HCT116 (cell line): ENCODE results near the gene KAT6B. TPM values are rescaled to one million over a fixed set of nuclear protein-coding genes. Genes with fewer than 3 reads are reported as not detected.

Source experiments
- ATAC-seq: fragments of 200-7000 bp; cut with Tn5 transposase; 2 replicates; pipeline ENCODE4 v1.9.1; 2020; ENCODE audit warnings: mild to moderate bottlenecking, moderate library complexity
- BruUV-seq: library from RNA; stranded (reverse); fragments of 400-500 nt; replicated peaks from 2 replicates; lab custom pipeline; 2021; lab: Mats Ljungman, UMichigan
- CTCF ChIA-PET: fragments of 300-600 bp; sonication (Branson Sonifier 250); formaldehyde crosslinking; loops from one replicate; lab custom pipeline; 2021; ENCODE audit warnings: antibody characterized with exemption; lab: Charles Lee
- POLR2A ChIA-PET: fragments of 300-600, 350-600 bp; sonication (Branson Sonifier 250); formaldehyde crosslinking; loops from one replicate; lab custom pipeline; 2021; ENCODE audit warnings: antibody characterized with exemption; lab: Charles Lee
- RAD21 ChIA-PET, 2 experiments: fragments of 300-600 bp; sonication (Branson Sonifier 250); formaldehyde crosslinking; loops; one replicate each; lab custom pipeline; 2023; ENCODE audit warnings: low total read pairs in 2 of 2; ENCODE audit not compliant: uncharacterized antibody in 2 of 2, unreplicated experiment in 2 of 2, low non-redundant PET in 1 of 2; lab: Charles Lee
- DNase-seq: peaks from one replicate; pipeline ENCODE4 v3.0.0-alpha.2; 2010; ENCODE audit warnings: low read depth, low spot score
- H2AFZ ChIP-seq: fragments of 200-600 bp; shearing (Covaris generic), sonication (generic); 2 replicates; pipeline ENCODE4 v1.6.1; 2017; ENCODE audit warnings: low read depth, mixed run types, mixed read lengths, antibody characterized with exemption, low read length; ENCODE audit not compliant: poor library complexity, severe bottlenecking
- H3K27ac ChIP-seq: 2 replicates; pipeline ENCODE4 v1.5.1; 2012; ENCODE audit warnings: low read depth, low read length
- H3K27me3 ChIP-seq: fragments of 200-600 bp; sonication (generic); 2 replicates; pipeline ENCODE4 v1.6.1; 2016; ENCODE audit warnings: mixed run types, low read length, mixed read lengths; ENCODE audit not compliant: insufficient read depth
- H3K36me3 ChIP-seq, 2 experiments: fragments of 200-500 bp in 1 of 2; fragments of 200-600 bp in 1 of 2; sonication (Bioruptor generic) in 1 of 2; sonication (generic) in 1 of 2; 2 replicates each; pipeline versions ENCODE4 v1.5.1 to v1.6.1; 2014 to 2016; ENCODE audit warnings: low read length in 2 of 2, inconsistent platforms in 1 of 2, mixed read lengths in 1 of 2, mixed run types in 1 of 2; ENCODE audit not compliant: insufficient read depth in 2 of 2, control insufficient read depth in 1 of 2
- H3K4me1 ChIP-seq, 2 experiments: fragments of 200-600 bp in 1 of 2; sonication (generic) in 1 of 2; 2 replicates each; pipeline versions ENCODE4 v1.5.1 to v1.6.1; 2012 to 2017; ENCODE audit warnings: low read length in 2 of 2, inconsistent platforms in 1 of 2, mild to moderate bottlenecking in 1 of 2, mixed read lengths in 1 of 2, mixed run types in 1 of 2, moderate library complexity in 1 of 2; ENCODE audit not compliant: insufficient read depth in 2 of 2, control insufficient read depth in 1 of 2
- H3K4me2 ChIP-seq: fragments of 200-600 bp; sonication (generic); 2 replicates; pipeline ENCODE4 v1.6.1; 2017; ENCODE audit warnings: mixed run types, low read length, mixed read lengths
- H3K4me3 ChIP-seq, 2 experiments: fragments of 200-600 bp in 1 of 2; sonication (generic) in 1 of 2; replicated peaks in 1 of 2; 2 replicates each; pipeline ENCODE4 v1.5.1; 2011 to 2016; ENCODE audit warnings: low read length in 2 of 2, control low read depth in 1 of 2, low read depth in 1 of 2, mild to moderate bottlenecking in 1 of 2, mixed read lengths in 1 of 2, mixed run types in 1 of 2
- H3K79me2 ChIP-seq: fragments of 200-600 bp; sonication (generic); 2 replicates; pipeline ENCODE4 v1.6.1; 2017; ENCODE audit warnings: mild to moderate bottlenecking, mixed run types, low read length, moderate library complexity, mixed read lengths; ENCODE audit not compliant: insufficient read depth
- H3K9ac ChIP-seq: fragments of 200-600 bp; sonication (generic); 2 replicates; pipeline ENCODE4 v1.6.1; 2016; ENCODE audit warnings: low read length, mixed read lengths
- H3K9me2 ChIP-seq: fragments of 200-600 bp; sonication (generic), shearing (Covaris generic); 2 replicates; pipeline ENCODE4 v1.6.1; 2017; ENCODE audit warnings: mixed run types, mild to moderate bottlenecking, moderate library complexity; ENCODE audit not compliant: insufficient read depth
- H3K9me3 ChIP-seq, 2 experiments: fragments of 200-500 bp in 1 of 2; fragments of 200-600 bp in 1 of 2; sonication (Bioruptor generic) in 1 of 2; sonication (generic) in 1 of 2; 2 replicates each; pipeline ENCODE4 v1.6.1; 2014 to 2017; ENCODE audit warnings: low read length in 2 of 2, mixed read lengths in 2 of 2, inconsistent platforms in 1 of 2, low read depth in 1 of 2, mild to moderate bottlenecking in 1 of 2, mixed run types in 1 of 2, moderate library complexity in 1 of 2; ENCODE audit not compliant: control insufficient read depth in 1 of 2, insufficient read depth in 1 of 2
- H4K20me1 ChIP-seq: fragments of 200-600 bp; sonication (generic), shearing (Covaris generic); 2 replicates; pipeline ENCODE4 v1.6.1; 2017; ENCODE audit warnings: mixed run types, mild to moderate bottlenecking, moderate library complexity; ENCODE audit not compliant: insufficient read depth
- CBX3 ChIP-seq: IDR thresholded peaks from 2 replicates; pipeline ENCODE4 v1.6.1; 2012; ENCODE audit warnings: low read depth
- EZH2 ChIP-seq: fragments of 200-600 bp; sonication (generic); IDR thresholded peaks from 2 replicates; pipeline ENCODE4 v1.6.1; 2017; ENCODE audit warnings: antibody characterized with exemption, mixed run types
- EZH2phosphoT487 ChIP-seq: fragments of 200-600 bp; IDR thresholded peaks from 2 replicates; pipeline ENCODE4 v1.6.1; 2018; ENCODE audit warnings: antibody characterized with exemption, borderline replicate concordance
- FOSL1 ChIP-seq: IDR thresholded peaks from 2 replicates; pipeline ENCODE4 v1.6.1; 2012; ENCODE audit warnings: low read depth
- JUND ChIP-seq: IDR thresholded peaks from 2 replicates; pipeline ENCODE4 v1.6.1; 2012
- MAX ChIP-seq: IDR thresholded peaks from 2 replicates; pipeline ENCODE4 v1.6.1; 2012
- SRF ChIP-seq: IDR thresholded peaks from 2 replicates; pipeline ENCODE4 v1.6.1; 2012; ENCODE audit warnings: low read depth
- TCF7L2 ChIP-seq: IDR thresholded peaks from 2 replicates; pipeline ENCODE4 v1.7.0; 2011; ENCODE audit warnings: borderline replicate concordance, inconsistent platforms; ENCODE audit not compliant: insufficient read depth, insufficient read length; ENCODE audit errors: extremely low read depth
- ZBTB33 ChIP-seq: IDR thresholded peaks from 2 replicates; pipeline ENCODE4 v1.6.1; 2011; ENCODE audit warnings: mild to moderate bottlenecking, low read length, moderate library complexity; ENCODE audit not compliant: insufficient replicate concordance; ENCODE audit errors: extremely low read depth
- ZNF274 ChIP-seq: fragments of 200-500 bp; sonication (Bioruptor generic); IDR thresholded peaks from 2 replicates; pipeline ENCODE4 v1.6.1; 2014; ENCODE audit warnings: mild to moderate bottlenecking, low read depth, low read length, inconsistent platforms
- intact Hi-C: fragments of 100-400 bp; cut with micrococcal nuclease; formaldehyde crosslinking; loops from 2 replicates; pipeline ENCODE4 v1.10.0; 2022
- total RNA-seq: library from RNA; stranded (reverse); gene quantifications from one replicate; pipeline ENCODE4 v1.2.1, GENCODE V29; 2021; ENCODE audit not compliant: unreplicated experiment
- TF ChIP-seq, protein P1 (sequence below): IDR thresholded peaks from 2 replicates; pipeline ENCODE4 v1.6.1; 2012; ENCODE audit warnings: low read depth
- TF ChIP-seq, protein P2 (sequence below), 3 experiments: fragments of 200-600 bp in 1 of 3; sonication (generic) in 1 of 3; IDR thresholded peaks in 2 of 3; conservative IDR thresholded peaks in 1 of 3; 2 replicates each; pipeline ENCODE4 v1.5.1; 2012 to 2017; ENCODE audit warnings: low read depth in 2 of 3, low read length in 2 of 3, antibody characterized with exemption in 1 of 3, borderline replicate concordance in 1 of 3, control low read depth in 1 of 3, mild to moderate bottlenecking in 1 of 3, mixed read lengths in 1 of 3, mixed run types in 1 of 3, moderate library complexity in 1 of 3; ENCODE audit not compliant: insufficient read depth in 1 of 3

KAT6B gene
- total RNA-seq, 1 experiment from 2014 or later = 17.8 TPM

- TF ChIP-seq, protein P1, sequence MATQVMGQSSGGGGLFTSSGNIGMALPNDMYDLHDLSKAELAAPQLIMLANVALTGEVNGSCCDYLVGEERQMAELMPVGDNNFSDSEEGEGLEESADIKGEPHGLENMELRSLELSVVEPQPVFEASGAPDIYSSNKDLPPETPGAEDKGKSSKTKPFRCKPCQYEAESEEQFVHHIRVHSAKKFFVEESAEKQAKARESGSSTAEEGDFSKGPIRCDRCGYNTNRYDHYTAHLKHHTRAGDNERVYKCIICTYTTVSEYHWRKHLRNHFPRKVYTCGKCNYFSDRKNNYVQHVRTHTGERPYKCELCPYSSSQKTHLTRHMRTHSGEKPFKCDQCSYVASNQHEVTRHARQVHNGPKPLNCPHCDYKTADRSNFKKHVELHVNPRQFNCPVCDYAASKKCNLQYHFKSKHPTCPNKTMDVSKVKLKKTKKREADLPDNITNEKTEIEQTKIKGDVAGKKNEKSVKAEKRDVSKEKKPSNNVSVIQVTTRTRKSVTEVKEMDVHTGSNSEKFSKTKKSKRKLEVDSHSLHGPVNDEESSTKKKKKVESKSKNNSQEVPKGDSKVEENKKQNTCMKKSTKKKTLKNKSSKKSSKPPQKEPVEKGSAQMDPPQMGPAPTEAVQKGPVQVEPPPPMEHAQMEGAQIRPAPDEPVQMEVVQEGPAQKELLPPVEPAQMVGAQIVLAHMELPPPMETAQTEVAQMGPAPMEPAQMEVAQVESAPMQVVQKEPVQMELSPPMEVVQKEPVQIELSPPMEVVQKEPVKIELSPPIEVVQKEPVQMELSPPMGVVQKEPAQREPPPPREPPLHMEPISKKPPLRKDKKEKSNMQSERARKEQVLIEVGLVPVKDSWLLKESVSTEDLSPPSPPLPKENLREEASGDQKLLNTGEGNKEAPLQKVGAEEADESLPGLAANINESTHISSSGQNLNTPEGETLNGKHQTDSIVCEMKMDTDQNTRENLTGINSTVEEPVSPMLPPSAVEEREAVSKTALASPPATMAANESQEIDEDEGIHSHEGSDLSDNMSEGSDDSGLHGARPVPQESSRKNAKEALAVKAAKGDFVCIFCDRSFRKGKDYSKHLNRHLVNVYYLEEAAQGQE = no peak
- no peak for TF ChIP-seq CBX3
- no peak for TF ChIP-seq EZH2
- TF ChIP-seq SRF = no peak
These were observed 16.0 kb downstream of the KAT6B start (continued) for GRCh38 chr10:74842301-74842954.

DNA sequence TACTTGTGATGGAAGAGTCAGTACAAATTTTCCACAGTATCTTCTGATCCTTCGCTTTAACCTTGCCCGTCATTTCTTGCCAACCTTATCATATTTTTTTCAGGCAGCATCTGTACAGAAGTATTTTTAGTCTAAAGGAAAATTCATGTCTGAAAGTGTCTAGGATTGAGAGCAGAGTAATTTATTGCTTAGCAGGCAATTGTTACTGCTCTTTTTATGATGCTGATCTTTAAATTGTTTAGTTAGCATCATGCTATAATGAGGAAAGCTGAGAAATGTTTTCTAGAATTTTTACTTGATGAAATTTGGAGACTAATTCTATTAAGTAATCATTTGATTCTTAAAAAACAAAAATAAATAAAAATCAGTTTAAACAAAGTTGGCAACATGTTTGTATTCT lies 20.6 kb downstream of the KAT6B start:
- DNase-seq = no peak
- ChIA-PET CTCF (no interaction called here), RAD21 (no interaction called here), POLR2A (no interaction called here)
- no peaks in the 10 kb centered on the region for H3K4me1 ChIP-seq
- H3K4me3 ChIP-seq = no peak overlapping the region
- H4K20me1 ChIP-seq = no peaks in the 10 kb centered on the region
- intact Hi-C loops = no loop called here
- H3K9me3 ChIP-seq = no peaks in the 10 kb centered on the region
- no peak overlapping the region for H2AFZ ChIP-seq
- H3K27me3 ChIP-seq = no peaks in the 10 kb centered on the region
- no peaks in the 10 kb centered on the region for H3K9me2 ChIP-seq
- H3K27ac ChIP-seq = no peak overlapping the region
- BruUV-seq = no TSS peak
- no peak for ATAC-seq
- H3K9ac ChIP-seq = no peak overlapping the region
- H3K36me3 ChIP-seq = no peaks in the 10 kb centered on the region
- peaks cover 14% of the 10 kb centered on the region for H3K79me2 ChIP-seq
- no peak overlapping the region for H3K4me2 ChIP-seq
- TF ChIP-seq MAX = no peak
- no peak for TF ChIP-seq EZH2phosphoT487
- TF ChIP-seq JUND = no peak
- no peak for TF ChIP-seq ZNF274
- TF ChIP-seq ZBTB33 = no peak
- TF ChIP-seq, protein P1 = no peak
- no peak for TF ChIP-seq TCF7L2
- no peak for TF ChIP-seq FOSL1
- TF ChIP-seq, protein P2, sequence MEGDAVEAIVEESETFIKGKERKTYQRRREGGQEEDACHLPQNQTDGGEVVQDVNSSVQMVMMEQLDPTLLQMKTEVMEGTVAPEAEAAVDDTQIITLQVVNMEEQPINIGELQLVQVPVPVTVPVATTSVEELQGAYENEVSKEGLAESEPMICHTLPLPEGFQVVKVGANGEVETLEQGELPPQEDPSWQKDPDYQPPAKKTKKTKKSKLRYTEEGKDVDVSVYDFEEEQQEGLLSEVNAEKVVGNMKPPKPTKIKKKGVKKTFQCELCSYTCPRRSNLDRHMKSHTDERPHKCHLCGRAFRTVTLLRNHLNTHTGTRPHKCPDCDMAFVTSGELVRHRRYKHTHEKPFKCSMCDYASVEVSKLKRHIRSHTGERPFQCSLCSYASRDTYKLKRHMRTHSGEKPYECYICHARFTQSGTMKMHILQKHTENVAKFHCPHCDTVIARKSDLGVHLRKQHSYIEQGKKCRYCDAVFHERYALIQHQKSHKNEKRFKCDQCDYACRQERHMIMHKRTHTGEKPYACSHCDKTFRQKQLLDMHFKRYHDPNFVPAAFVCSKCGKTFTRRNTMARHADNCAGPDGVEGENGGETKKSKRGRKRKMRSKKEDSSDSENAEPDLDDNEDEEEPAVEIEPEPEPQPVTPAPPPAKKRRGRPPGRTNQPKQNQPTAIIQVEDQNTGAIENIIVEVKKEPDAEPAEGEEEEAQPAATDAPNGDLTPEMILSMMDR (IDR thresholded peaks at IDR 0.05 in 2 of 3, conservative IDR thresholded peaks at IDR 0.05 in 1 of 3; ENCODE audit: borderline replicate concordance in 1 of 3, insufficient read depth in 1 of 3, low read depth in 2 of 3, low read length in 2 of 3) = no peak
